C4-2B (cell line): ENCODE data around the gene CTTNBP2.

Experiments
- CTCF ChIP-seq: fragments of 450-650 bp; conservative IDR thresholded peaks from 2 replicates; pipeline ENCODE4 v1.5.1; 2017; ENCODE audit warnings: mild to moderate bottlenecking
- ZFX ChIP-seq: fragments of 450-650 bp; IDR thresholded peaks from 2 replicates; pipeline ENCODE4 v1.6.1; 2017

DNA sequence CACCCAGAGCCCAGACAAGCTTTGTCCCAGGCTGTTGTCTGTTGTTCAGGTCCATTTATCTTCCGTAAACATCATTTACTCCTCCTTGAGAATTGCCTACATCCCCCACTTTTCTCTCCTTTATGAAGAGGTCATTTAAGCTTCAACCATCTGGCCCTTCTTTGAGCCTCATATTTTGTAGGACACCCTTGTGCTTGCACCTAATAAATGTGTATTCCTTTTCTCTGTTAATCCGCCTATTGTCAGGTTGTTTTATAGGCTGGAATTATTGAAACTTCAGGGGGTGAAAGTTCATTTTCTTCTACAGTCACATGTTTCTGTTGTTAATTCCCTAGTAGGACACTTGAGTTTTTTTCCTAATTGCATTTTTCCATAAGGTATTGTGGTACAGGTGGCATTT lies 19.6 kb upstream of the CTTNBP2 start:
- no peak for TF ChIP-seq CTCF
- no peak for TF ChIP-seq ZFX
